OCI-LY1 (cell line): ENCODE measurements around the gene KRT27.

Experiments
- H2AFZ ChIP-seq: fragments of 200-600 bp; sonication (generic), shearing (Covaris generic); 2 replicates; pipeline ENCODE4 v1.6.0; 2014; ENCODE audit warnings: antibody characterized with exemption, mild to moderate bottlenecking, low read length
- H3F3A ChIP-seq: fragments of 200-600 bp; sonication (generic), shearing (Covaris generic); 2 replicates; pipeline ENCODE4 v1.6.0; 2014; ENCODE audit warnings: mild to moderate bottlenecking, antibody characterized with exemption, low read length, moderate library complexity; ENCODE audit not compliant: insufficient read depth
- H3K27ac ChIP-seq: fragments of 200-600 bp; sonication (generic); 2 replicates; pipeline ENCODE4 v1.5.1; 2014; ENCODE audit warnings: low read length, mixed run types, mild to moderate bottlenecking, low read depth; ENCODE audit not compliant: poor library complexity, severe bottlenecking
- H3K27me3 ChIP-seq: fragments of 200-600 bp; sonication (generic); 2 replicates; pipeline ENCODE4 v1.6.0; 2014; ENCODE audit warnings: antibody characterized with exemption, mild to moderate bottlenecking, low read length, moderate library complexity; ENCODE audit not compliant: insufficient read depth
- H3K36me3 ChIP-seq: fragments of 200-600 bp; sonication (generic); 2 replicates; pipeline ENCODE4 v1.6.1; 2014; ENCODE audit warnings: mild to moderate bottlenecking, antibody characterized with exemption, low read length, moderate library complexity, mixed read lengths; ENCODE audit not compliant: insufficient read depth
- H3K4me1 ChIP-seq: fragments of 200-600 bp; sonication (generic); 2 replicates; pipeline ENCODE4 v1.5.1; 2014; ENCODE audit warnings: mild to moderate bottlenecking, low read length, moderate library complexity; ENCODE audit not compliant: insufficient read depth, severe bottlenecking
- H3K4me2 ChIP-seq: fragments of 200-600 bp; sonication (generic), shearing (Covaris generic); 2 replicates; pipeline ENCODE4 v1.6.1; 2014; ENCODE audit warnings: low read length
- H3K4me3 ChIP-seq: fragments of 200-600 bp; sonication (generic); 2 replicates; pipeline ENCODE4 v1.5.1; 2014; ENCODE audit warnings: low read length, low read depth, mild to moderate bottlenecking, mixed read lengths; ENCODE audit not compliant: poor library complexity, severe bottlenecking
- H3K79me2 ChIP-seq: fragments of 200-600 bp; shearing (Covaris generic); 2 replicates; pipeline ENCODE4 v1.6.1; 2016; ENCODE audit warnings: mixed run types, low read length, mixed read lengths; ENCODE audit not compliant: insufficient read depth
- H3K9ac ChIP-seq: fragments of 200-600 bp; sonication (generic), shearing (Covaris generic); 2 replicates; pipeline ENCODE4 v1.6.1; 2014; ENCODE audit warnings: mild to moderate bottlenecking, low read length, mixed read lengths
- H3K9me2 ChIP-seq: fragments of 200-600 bp; sonication (generic), shearing (Covaris generic); 2 replicates; pipeline ENCODE4 v1.6.1; 2014; ENCODE audit warnings: low read depth, mild to moderate bottlenecking, low read length, mixed read lengths
- H3K9me3 ChIP-seq: fragments of 200-600 bp; shearing (Covaris generic); 2 replicates; pipeline ENCODE4 v1.6.1; 2014; ENCODE audit warnings: low read length, mixed read lengths
- H4K20me1 ChIP-seq: fragments of 200-600 bp; sonication (generic), shearing (Covaris generic); 2 replicates; pipeline ENCODE4 v1.6.0; 2016; ENCODE audit warnings: mild to moderate bottlenecking, low read length; ENCODE audit not compliant: insufficient read depth
- CTCF ChIP-seq: fragments of 200-600 bp; sonication (generic), shearing (Covaris generic); IDR thresholded peaks from 2 replicates; pipeline ENCODE4 v1.5.1; 2017; ENCODE audit warnings: mild to moderate bottlenecking, antibody characterized with exemption, low read length, moderate library complexity, mixed read lengths
- EZH2 ChIP-seq: fragments of 200-600 bp; sonication (generic), shearing (Covaris generic); IDR thresholded peaks from 2 replicates; pipeline ENCODE4 v1.8.0; 2017; ENCODE audit warnings: borderline replicate concordance, mixed run types, mild to moderate bottlenecking, antibody characterized with exemption, low read length, moderate library complexity, mixed read lengths

The KRT27 gene

DNA sequence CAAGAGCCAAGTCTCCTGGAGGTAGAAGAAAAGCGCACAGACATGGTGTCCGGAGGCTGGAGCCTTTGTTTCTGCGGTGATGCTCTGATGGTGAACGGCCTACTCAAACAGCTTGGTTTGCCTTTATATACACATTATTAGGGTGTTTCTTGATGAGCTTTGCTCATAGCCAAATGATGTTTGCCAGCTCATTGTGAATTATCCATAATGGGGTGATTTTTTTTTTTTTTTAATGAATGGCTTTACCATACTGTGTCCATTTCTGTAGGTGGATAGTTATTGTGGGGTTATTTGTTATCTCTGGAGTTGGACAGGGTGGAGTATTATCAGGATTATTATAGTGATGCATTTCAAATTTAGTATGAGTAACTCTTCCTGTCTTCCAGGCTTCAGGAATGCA lies at the start of gene KRT27:
TSS of gene KRT27 (minus strand) at position 101 of the 400 bp plus-strand sequence. CDS start at position 44, 57 bp downstream.
- Histone ChIP-seq H4K20me1 (no peaks in the 10 kb centered on the region), H3K36me3 (no peaks in the 10 kb centered on the region), H3F3A (no peaks in the 10 kb centered on the region), H3K27ac (no peak within 1 kb of the TSS), H3K4me2 (no peak within 1 kb of the TSS), H3K9ac (no peak within 1 kb of the TSS), H3K27me3 (no peaks in the 10 kb centered on the region; the same call in 1 of the 2 replicates), H3K4me1 (no peaks in the 10 kb centered on the region), H3K79me2 (no peaks in the 10 kb centered on the region), H2AFZ (no peak within 1 kb of the TSS), H3K9me2 (no peaks in the 10 kb centered on the region), H3K9me3 (no peaks in the 10 kb centered on the region), H3K4me3 (no peak within 1 kb of the TSS)
- no peak for TF ChIP-seq CTCF

DNA sequence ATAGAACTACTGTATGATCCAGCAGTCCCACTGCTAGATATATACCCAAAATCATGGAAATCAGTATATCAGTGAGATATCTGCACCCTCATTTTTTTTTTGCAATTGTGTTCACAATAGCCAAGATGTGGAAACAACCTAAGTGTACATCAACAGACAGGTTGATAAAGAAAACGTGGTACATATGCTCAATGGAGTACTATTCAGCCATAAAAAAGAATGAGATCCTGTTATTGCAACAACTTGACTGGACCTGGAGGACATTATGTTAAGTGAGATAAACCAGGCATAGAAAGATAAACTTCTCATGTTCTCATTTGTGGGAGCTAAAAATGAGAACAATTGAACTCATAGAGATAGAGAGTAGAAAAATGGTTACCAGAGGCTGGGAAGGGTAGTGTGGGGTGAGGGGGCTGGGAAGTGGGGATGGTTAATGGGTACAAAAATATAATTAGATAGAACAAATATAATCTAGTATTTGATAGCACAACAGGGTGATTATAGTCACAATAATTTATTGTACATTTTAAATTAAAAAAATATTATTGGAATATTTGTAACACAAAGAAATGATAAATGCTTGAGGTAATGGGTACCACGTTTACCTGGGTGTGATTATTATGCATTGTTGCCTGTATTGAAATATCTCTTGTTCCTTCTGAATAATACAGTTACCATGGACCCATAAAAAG lies 47.9 kb upstream of the KRT27 start:
- Histone ChIP-seq H3K9me2 (no peaks in the 10 kb centered on the region), H3K4me1 (no peaks in the 10 kb centered on the region), H3K9me3 (no peaks in the 10 kb centered on the region), H2AFZ (no peak overlapping the region), H4K20me1 (no peaks in the 10 kb centered on the region), H3K4me3 (no peak overlapping the region), H3K36me3 (no peaks in the 10 kb centered on the region), H3K79me2 (no peaks in the 10 kb centered on the region), H3K9ac (no peak overlapping the region), H3F3A (no peaks in the 10 kb centered on the region), H3K4me2 (no peak overlapping the region), H3K27me3 (no peaks in the 10 kb centered on the region), H3K27ac (no peak overlapping the region)
- TF ChIP-seq CTCF, result no peak
- no peak for TF ChIP-seq EZH2

GRCh38 chr17:40828454-40829044 lies 46.2 kb upstream of the KRT27 start:
- Histone ChIP-seq H2AFZ (no peak overlapping the region), H3K79me2 (no peaks in the 10 kb centered on the region), H3K27ac (no peak overlapping the region), H3K9me2 (no peaks in the 10 kb centered on the region), H4K20me1 (no peaks in the 10 kb centered on the region), H3K9ac (no peak overlapping the region), H3K4me3 (no peak overlapping the region), H3K4me2 (no peak overlapping the region), H3K27me3 (no peaks in the 10 kb centered on the region), H3K9me3 (no peaks in the 10 kb centered on the region), H3K4me1 (no peaks in the 10 kb centered on the region), H3K36me3 (no peaks in the 10 kb centered on the region), H3F3A (no peaks in the 10 kb centered on the region)
- no peak for TF ChIP-seq CTCF
- TF ChIP-seq EZH2, result no peak
